Gastroesophageal sphincter (tissue), 4 donors: ENCODE results near the gene FCRL5. TPM values are rescaled to one million over a fixed set of nuclear protein-coding genes. Genes with fewer than 3 reads are reported as not detected.

Experiments used
- ATAC-seq: fragments of 150-250 bp; one replicate; pipeline ENCODE4 v1.9.1; 2016; ENCODE audit warnings: mild to moderate bottlenecking, moderate library complexity
- H3K27ac ChIP-seq, 4 donors: fragments of 200-600 bp; sonication (generic) in 3 of 4; 1 replicate in 3 of 4; 2 replicates in 1 of 4; pipeline ENCODE4 v1.5.1; 2016 to 2019
- H3K27me3 ChIP-seq: fragments of 200-600 bp; sonication (generic); one replicate; pipeline ENCODE4 v1.5.1; 2019
- H3K36me3 ChIP-seq, 2 donors: fragments of 200-600 bp; sonication (generic); one replicate each; pipeline ENCODE4 v1.5.1; 2019; ENCODE audit warnings: control low read depth in 1 of 2
- H3K4me1 ChIP-seq, 3 donors: fragments of 200-600 bp; sonication (generic); 1 replicate in 2 of 3; 2 replicates in 1 of 3; pipeline ENCODE4 v1.5.1; 2016 to 2019; ENCODE audit warnings: control low read depth in 2 of 3
- H3K4me3 ChIP-seq, 2 donors: fragments of 200-600 bp; sonication (generic); one replicate each; pipeline ENCODE4 v1.5.1; 2019; ENCODE audit warnings: mild to moderate bottlenecking in 1 of 2, moderate library complexity in 1 of 2
- H3K9me3 ChIP-seq, 3 donors: fragments of 200-600 bp; sonication (generic); one replicate each; pipeline ENCODE4 v1.5.1; 2017 to 2019; ENCODE audit warnings: control low read depth in 2 of 3
- EP300 ChIP-seq: sonication (generic); formaldehyde crosslinking; IDR thresholded peaks from one replicate; pipeline ENCODE4 v1.6.1; 2017; ENCODE audit warnings: antibody characterized with exemption, mild to moderate bottlenecking
- POLR2A ChIP-seq, 2 donors: fragments of 450-650 bp; IDR thresholded peaks; one replicate each; pipeline ENCODE4 v1.6.1; 2017; ENCODE audit warnings: antibody characterized with exemption in 2 of 2, mild to moderate bottlenecking in 2 of 2, moderate library complexity in 1 of 2
- POLR2AphosphoS5 ChIP-seq: sonication (generic); formaldehyde crosslinking; IDR thresholded peaks from one replicate; pipeline ENCODE4 v1.6.1; 2017; ENCODE audit warnings: antibody characterized with exemption
- WGBS, 2 donors: methylation state at CpG; one replicate each; pipeline ENCODE4 v1.1.5; 2018; ENCODE audit warnings: low coverage in 1 of 2; 5-methylcytosine and 5-hydroxymethylcytosine counted together
- total RNA-seq, 4 donors: library from RNA; depleted of rRNA; stranded (reverse); fragments of >200 nt; gene quantifications; one replicate each; pipeline ENCODE4 v1.1.0, GENCODE V29; 2016
- TF ChIP-seq, protein P1 (sequence below), 4 experiments: fragments of 200-600 bp in 2 of 4; fragments of 450-650 bp in 2 of 4; sonication (generic) in 1 of 4; IDR thresholded peaks; one replicate each; pipeline ENCODE4 v1.5.1; 2017 to 2019; ENCODE audit warnings: antibody characterized with exemption in 4 of 4, mild to moderate bottlenecking in 2 of 4, moderate library complexity in 2 of 4

Gene FCRL5
- total RNA-seq, 4 donors from 2014 or later: 0.05 to 0.13 TPM; not detected in 2

DNA sequence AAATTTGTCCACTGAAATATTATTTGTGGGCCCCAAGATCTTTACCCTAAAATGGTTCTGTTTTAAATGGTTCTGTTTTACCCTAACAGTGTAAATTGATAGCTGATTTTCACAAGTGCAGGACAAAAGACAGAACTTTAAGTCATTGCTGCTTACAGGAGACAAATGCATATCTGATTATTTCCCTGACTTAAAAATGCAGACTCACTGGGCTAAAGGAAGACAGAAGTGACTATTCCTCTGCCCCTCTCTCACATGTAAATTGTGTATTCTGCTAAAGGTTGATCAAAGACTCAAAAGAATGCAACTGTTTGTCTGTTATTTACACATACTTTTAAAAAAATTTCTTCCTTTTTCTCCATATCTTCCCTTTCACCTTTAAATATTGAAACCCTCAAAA is 12.7 kb downstream of the FCRL5 start:
- no peak overlapping the region for H3K4me3 ChIP-seq
- no peaks in the 10 kb centered on the region for H3K9me3 ChIP-seq
- no peaks in the 10 kb centered on the region for H3K27me3 ChIP-seq
- no peaks in the 10 kb centered on the region for H3K36me3 ChIP-seq
- H3K27ac ChIP-seq: no peak overlapping the region
- ATAC-seq: no peak
- no peaks in the 10 kb centered on the region for H3K4me1 ChIP-seq
- TF ChIP-seq POLR2AphosphoS5 (no peak), EP300 (no peak), POLR2A (IDR thresholded peaks at IDR 0.05) (no peak)
- TF ChIP-seq, protein P1, sequence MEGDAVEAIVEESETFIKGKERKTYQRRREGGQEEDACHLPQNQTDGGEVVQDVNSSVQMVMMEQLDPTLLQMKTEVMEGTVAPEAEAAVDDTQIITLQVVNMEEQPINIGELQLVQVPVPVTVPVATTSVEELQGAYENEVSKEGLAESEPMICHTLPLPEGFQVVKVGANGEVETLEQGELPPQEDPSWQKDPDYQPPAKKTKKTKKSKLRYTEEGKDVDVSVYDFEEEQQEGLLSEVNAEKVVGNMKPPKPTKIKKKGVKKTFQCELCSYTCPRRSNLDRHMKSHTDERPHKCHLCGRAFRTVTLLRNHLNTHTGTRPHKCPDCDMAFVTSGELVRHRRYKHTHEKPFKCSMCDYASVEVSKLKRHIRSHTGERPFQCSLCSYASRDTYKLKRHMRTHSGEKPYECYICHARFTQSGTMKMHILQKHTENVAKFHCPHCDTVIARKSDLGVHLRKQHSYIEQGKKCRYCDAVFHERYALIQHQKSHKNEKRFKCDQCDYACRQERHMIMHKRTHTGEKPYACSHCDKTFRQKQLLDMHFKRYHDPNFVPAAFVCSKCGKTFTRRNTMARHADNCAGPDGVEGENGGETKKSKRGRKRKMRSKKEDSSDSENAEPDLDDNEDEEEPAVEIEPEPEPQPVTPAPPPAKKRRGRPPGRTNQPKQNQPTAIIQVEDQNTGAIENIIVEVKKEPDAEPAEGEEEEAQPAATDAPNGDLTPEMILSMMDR (IDR thresholded peaks at IDR 0.05): no peak

DNA sequence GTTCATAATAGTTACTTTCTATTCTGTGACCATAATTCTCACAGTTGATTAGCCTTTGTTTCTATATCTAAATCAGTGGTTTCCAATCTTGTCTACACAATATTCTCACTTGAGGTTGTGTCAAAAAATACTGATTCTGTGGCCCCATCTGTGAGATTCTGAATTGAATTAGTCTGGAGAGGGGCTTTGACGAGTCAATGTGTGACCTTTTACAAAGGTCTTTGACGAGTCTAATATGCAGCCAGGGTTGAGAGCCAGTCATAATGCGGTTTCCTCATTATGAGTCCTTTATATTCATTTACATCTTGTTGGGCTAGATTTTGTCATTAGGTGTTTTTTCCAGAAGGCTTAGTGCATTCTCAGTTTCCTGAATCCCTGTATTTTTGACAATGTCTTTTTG is 19.7 kb downstream of the FCRL5 start:
- no peak for ATAC-seq
- no peak overlapping the region for H3K27ac ChIP-seq
- WGBS, 2 donors: 78 to 100% methylated on average over 1 to 3 of the region's 3 CpGs
- no peaks in the 10 kb centered on the region for H3K36me3 ChIP-seq
- H3K27me3 ChIP-seq: no peaks in the 10 kb centered on the region
- H3K4me3 ChIP-seq: no peak overlapping the region
- H3K9me3 ChIP-seq: no peaks in the 10 kb centered on the region
- H3K4me1 ChIP-seq: no peaks in the 10 kb centered on the region
- TF ChIP-seq, protein P1 (IDR thresholded peaks at IDR 0.05): no peak
- TF ChIP-seq POLR2AphosphoS5: no peak

DNA sequence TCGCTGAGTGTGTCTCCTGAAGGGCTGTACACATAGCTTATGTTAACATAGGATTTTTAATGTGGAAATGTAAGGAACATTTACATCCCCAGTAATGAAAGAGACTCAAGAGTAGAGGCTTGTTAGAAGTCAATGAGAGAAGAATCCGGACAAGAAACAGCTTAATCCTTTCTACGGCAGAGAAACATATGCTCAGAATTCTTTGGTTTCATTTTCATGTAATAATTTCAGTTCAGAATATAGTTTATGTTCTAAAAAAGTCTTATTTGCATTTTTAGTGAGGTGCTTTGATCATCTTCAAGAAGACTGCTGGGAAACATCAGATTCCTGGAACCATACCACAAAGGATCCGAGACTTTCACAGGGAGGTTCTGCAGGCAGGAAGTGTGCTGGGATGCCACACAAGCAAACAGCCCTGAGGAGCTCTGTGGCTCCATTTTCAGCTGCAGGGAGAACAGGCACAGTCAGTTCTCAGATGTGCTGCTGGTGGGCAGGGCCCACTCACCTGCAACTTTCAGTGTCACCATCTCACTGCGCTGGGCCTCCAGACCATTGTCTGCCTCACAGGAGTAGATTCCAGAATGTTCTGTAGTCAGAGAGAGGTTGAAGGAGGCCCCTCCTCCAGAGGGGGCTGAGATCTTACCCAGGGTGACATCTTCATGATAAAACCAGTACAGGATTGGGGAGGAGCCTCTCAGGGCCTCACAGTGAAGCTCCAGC is 28.4 kb downstream of the FCRL5 start:
- H3K27me3 ChIP-seq: peaks cover 18% of the 10 kb centered on the region
- TF ChIP-seq, protein P1 (IDR thresholded peaks at IDR 0.05): no peak
- TF ChIP-seq POLR2A (IDR thresholded peaks at IDR 0.05) (no peak), POLR2AphosphoS5 (no peak), EP300 (no peak)
- H3K27ac ChIP-seq: no peak overlapping the region
- H3K4me3 ChIP-seq: no peak overlapping the region
- H3K4me1 ChIP-seq: no peaks in the 10 kb centered on the region
- no peak for ATAC-seq
- no peaks in the 10 kb centered on the region for H3K9me3 ChIP-seq
- H3K36me3 ChIP-seq: no peaks in the 10 kb centered on the region
- 56 to 73% methylated on average over 3 to 5 of the region's 5 CpGs for WGBS, 2 donors

DNA sequence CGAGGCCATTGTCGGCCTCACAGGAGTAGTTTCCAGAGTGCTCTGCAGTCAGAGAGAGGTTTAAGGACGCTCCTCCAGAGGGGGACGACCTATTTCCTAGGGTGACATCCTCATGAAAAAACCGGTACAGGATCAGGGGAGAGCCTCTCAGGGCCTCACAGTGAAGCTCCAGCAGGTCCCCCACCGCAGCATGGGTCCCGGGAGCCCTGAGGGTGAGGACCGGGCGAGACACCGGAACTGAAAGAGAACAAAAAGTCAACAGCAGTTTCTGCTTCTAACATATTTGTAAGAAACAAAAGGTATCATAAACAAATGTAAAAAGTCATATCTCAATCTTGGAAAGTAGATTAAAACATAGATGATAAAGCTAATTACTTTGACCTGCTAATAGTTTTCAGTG is 31.3 kb downstream of the FCRL5 start:
- H3K36me3 ChIP-seq: no peaks in the 10 kb centered on the region
- 68% methylated on average over 4 of the region's 10 CpGs; no CpG with 5 or more reads in 1 of the 2 donors for WGBS, 2 donors

More for the DNA sequence above, 31.3 kb downstream of the FCRL5 start:
- no peak overlapping the region for H3K27ac ChIP-seq
- H3K27me3 ChIP-seq: peaks cover 18% of the 10 kb centered on the region
- no peak overlapping the region for H3K4me3 ChIP-seq
- TF ChIP-seq, protein P1 (IDR thresholded peaks at IDR 0.05): no peak
- TF ChIP-seq POLR2AphosphoS5 (no peak), POLR2A (IDR thresholded peaks at IDR 0.05) (no peak)
- no peak for ATAC-seq
- H3K9me3 ChIP-seq: no peaks in the 10 kb centered on the region
- no peaks in the 10 kb centered on the region for H3K4me1 ChIP-seq
